HG03439 (cell line): Measurements from ENCODE around the gene GRAMD2B.

ENCODE experiments used
- ATAC-seq: cut with Tn5 transposase; IDR thresholded peaks from one replicate; pipeline ENCODE4 v1.9.1; 2021; ENCODE audit warnings: mild to moderate bottlenecking, moderate library complexity; ENCODE audit not compliant: unreplicated experiment

GRAMD2B gene

DNA sequence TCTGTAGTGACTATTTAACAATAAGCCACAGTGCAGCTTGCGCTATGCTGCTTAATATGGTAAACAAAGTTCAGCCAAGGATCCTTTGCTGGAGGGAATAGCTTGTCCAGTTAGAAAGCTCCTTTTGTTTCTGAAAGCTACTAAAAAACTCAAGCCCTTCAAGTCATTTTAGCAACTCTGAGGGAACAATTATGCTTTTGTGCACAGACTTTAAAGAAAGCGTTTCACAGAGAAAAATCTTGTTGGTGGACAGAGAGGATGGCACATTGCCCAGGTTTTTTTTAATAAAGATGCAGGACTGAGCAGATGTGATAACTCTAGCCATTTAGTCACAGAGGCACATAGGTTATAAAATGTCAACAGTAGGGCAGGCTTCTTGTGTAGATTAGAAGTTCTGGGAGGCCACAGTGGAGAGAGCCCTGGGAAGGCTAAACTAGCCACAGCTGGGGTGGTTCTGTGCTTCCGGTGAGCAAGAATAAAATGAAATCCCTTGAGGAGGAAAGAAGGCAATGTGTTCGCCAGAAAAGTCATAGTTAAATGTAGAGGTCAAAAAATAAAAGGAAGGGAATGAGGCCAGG is 108.4 kb downstream of the GRAMD2B start:
- no peak for ATAC-seq

- ATAC-seq: no peak
These were observed 111.3 kb downstream of the GRAMD2B start for GRCh38 chr5:126534553-126534952.

- ATAC-seq: no peak
These were observed 112.8 kb downstream of the GRAMD2B start for GRCh38 chr5:126535856-126536545.

DNA sequence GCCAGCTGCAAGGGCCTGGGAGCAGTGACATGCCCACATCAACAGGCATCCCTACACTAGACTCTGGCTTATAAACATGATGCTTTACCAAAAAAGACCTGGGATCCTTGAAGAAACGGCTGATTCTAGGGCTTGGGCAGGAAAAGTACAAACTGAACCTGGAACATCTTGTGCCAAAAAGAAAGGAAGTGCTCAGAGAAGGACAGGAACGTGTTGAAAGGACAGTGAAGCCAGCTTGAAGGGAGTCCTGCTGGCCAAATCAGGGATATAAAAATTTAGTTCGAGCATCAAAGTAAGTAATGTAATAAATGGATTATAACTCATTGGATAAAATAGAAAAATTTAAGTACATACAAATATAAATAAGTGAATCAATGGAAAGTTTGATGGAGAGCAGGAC is 113.7 kb downstream of the GRAMD2B start:
- ATAC-seq: no peak

DNA sequence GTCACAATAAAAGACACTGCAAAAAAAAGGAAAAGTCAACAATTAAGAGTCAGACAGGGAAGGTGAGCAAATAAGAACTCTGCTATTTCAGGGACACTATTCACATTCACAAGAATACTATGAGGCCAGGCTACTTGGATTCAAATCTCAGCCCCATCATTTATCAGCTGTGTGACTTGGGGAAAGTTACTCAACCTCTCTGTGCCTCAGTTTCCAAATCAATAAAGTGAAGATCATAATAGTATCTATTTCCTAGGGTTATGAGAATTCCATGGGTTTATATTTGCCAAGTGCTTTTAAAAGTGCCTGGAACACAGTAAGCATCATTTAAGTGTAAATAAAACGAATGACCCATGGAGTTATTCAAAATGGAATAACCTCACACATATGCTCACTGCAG is 115.4 kb downstream of the GRAMD2B start:
- ATAC-seq: no peak

GRCh38 chr5:126540631-126541030 is 117.4 kb downstream of the GRAMD2B start:
- no peak for ATAC-seq

DNA sequence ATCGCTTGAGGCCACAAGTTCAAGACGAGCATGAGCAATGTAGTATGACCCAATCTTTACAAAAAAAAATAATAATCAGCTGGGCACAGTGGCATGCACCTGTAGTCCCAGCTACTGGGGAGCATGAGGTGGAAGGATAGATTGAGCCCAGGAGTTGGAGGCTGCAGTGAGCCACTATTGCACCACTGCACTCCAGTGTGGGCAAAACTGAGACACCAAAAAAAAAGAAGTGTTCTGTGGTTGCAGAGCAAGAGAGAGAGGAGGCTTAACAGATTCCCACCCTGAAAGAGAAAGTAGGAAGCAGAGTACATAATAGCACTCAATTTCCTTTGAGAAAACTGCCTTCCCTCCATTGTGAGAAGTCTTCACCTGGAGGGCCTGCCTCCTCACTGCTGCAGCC is 119.2 kb downstream of the GRAMD2B start:
- ATAC-seq: no peak

- no peak for ATAC-seq
These were observed 119.8 kb downstream of the GRAMD2B start for GRCh38 chr5:126543009-126543408.

DNA sequence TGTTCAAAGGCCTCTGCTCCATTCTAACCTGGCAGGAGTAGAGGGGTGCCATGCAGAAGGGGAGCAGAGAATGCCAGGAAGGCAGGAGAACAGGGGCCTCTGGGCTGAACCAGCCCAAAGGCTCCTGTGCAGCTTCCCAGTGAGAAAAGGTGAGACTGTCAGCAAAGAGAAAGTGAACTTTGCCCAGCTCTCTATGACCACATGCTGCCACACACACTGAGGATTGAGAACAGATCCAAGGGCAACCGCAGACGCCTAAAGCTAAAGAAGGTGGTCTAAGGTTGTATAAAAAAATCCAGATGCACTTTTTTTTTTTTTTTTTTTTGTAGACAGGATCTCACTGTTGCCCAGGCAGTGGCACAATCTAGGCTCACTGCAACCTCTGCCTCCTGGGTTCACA is 120.5 kb downstream of the GRAMD2B start:
- ATAC-seq: no peak
